Skeletal muscle tissue (tissue), 4 donors: Measurements from ENCODE around the gene PARD3B. TPM values are rescaled to one million over a fixed set of nuclear protein-coding genes. Genes with fewer than 3 reads are reported as not detected.

ENCODE experiments used
- H3K27ac ChIP-seq: one replicate; pipeline ENCODE4 v1.7.0; 2013; ENCODE audit warnings: mild to moderate bottlenecking, low read depth, low read length, inconsistent platforms
- H3K27me3 ChIP-seq, 3 donors: one replicate each; pipeline ENCODE4 v1.7.0; 2013; ENCODE audit warnings: low read length in 3 of 3; ENCODE audit not compliant: control insufficient read depth in 3 of 3, insufficient read depth in 3 of 3
- H3K36me3 ChIP-seq, 3 donors: one replicate each; pipeline ENCODE4 v1.7.0; 2013; ENCODE audit warnings: low read length in 3 of 3; ENCODE audit not compliant: control insufficient read depth in 3 of 3, insufficient read depth in 3 of 3
- H3K4me1 ChIP-seq, 3 donors: one replicate each; pipeline ENCODE4 v1.7.0; 2013; ENCODE audit warnings: low read length in 3 of 3, mild to moderate bottlenecking in 3 of 3; ENCODE audit not compliant: control insufficient read depth in 3 of 3, insufficient read depth in 3 of 3
- H3K4me3 ChIP-seq, 3 donors: one replicate each; pipeline ENCODE4 v1.7.0; 2013; ENCODE audit warnings: low read length in 3 of 3
- H3K9ac ChIP-seq, 3 donors: one replicate each; pipeline ENCODE4 v1.7.0; 2013; ENCODE audit warnings: low read length in 3 of 3, mild to moderate bottlenecking in 3 of 3, moderate library complexity in 2 of 3, low read depth in 1 of 3
- H3K9me3 ChIP-seq, 3 donors: one replicate each; pipeline ENCODE4 v1.7.0; 2013; ENCODE audit warnings: low read length in 3 of 3; ENCODE audit not compliant: control insufficient read depth in 3 of 3
- total RNA-seq: library from RNA; depleted of rRNA; stranded (reverse); fragments of >200 nt; gene quantifications from one replicate; pipeline ENCODE4 v1.2.3, GENCODE V29; 2014
- donor health status: Osteomylitis.

PARD3B gene
- total RNA-seq, 1 donor from 2014 or later = 19.8 TPM

GRCh38 chr2:205372141-205372540, 826.9 kb downstream of the PARD3B start:
- H3K4me3 ChIP-seq = no peak overlapping the region
- no peaks in the 10 kb centered on the region for H3K27me3 ChIP-seq
- H3K9ac ChIP-seq = no peak overlapping the region

GRCh38 chr2:205375461-205376448, 830.5 kb downstream of the PARD3B start:
- H3K9ac ChIP-seq = no peak overlapping the region
- no peaks in the 10 kb centered on the region for H3K27me3 ChIP-seq
- H3K36me3 ChIP-seq = no peaks in the 10 kb centered on the region
- no peaks in the 10 kb centered on the region for H3K9me3 ChIP-seq
- H3K27ac ChIP-seq = no peak overlapping the region
- no peak overlapping the region for H3K4me3 ChIP-seq
- no peaks in the 10 kb centered on the region for H3K4me1 ChIP-seq

More at GRCh38 chr2:205372141-205372540, 826.9 kb downstream of the PARD3B start:
- Histone ChIP-seq H3K9me3 (no peaks in the 10 kb centered on the region), H3K4me1 (no peaks in the 10 kb centered on the region), H3K27ac (no peak overlapping the region), H3K36me3 (no peaks in the 10 kb centered on the region)

- Histone ChIP-seq H3K36me3 (no peaks in the 10 kb centered on the region), H3K27ac (no peak overlapping the region), H3K9ac (no peak overlapping the region), H3K9me3 (no peaks in the 10 kb centered on the region), H3K27me3 (no peaks in the 10 kb centered on the region), H3K4me1 (no peaks in the 10 kb centered on the region), H3K4me3 (no peak overlapping the region)
Observed at GRCh38 chr2:205377324-205377723, 832.0 kb downstream of the PARD3B start.

GRCh38 chr2:205383601-205384000, 838.3 kb downstream of the PARD3B start:
- H3K4me1 ChIP-seq = no peaks in the 10 kb centered on the region
- H3K36me3 ChIP-seq = no peaks in the 10 kb centered on the region
- H3K4me3 ChIP-seq = no peak overlapping the region
- no peaks in the 10 kb centered on the region for H3K9me3 ChIP-seq
- H3K27ac ChIP-seq = no peak overlapping the region
- H3K27me3 ChIP-seq = no peaks in the 10 kb centered on the region
- no peak overlapping the region for H3K9ac ChIP-seq

GRCh38 chr2:205386109-205386508, 840.8 kb downstream of the PARD3B start:
- no peaks in the 10 kb centered on the region for H3K4me1 ChIP-seq
- H3K27me3 ChIP-seq = no peaks in the 10 kb centered on the region
- no peaks in the 10 kb centered on the region for H3K36me3 ChIP-seq
- H3K9me3 ChIP-seq = no peaks in the 10 kb centered on the region
- H3K27ac ChIP-seq = no peak overlapping the region
- no peak overlapping the region for H3K4me3 ChIP-seq
- H3K9ac ChIP-seq = no peak overlapping the region

- Histone ChIP-seq H3K9me3 (no peaks in the 10 kb centered on the region), H3K4me1 (no peaks in the 10 kb centered on the region), H3K27me3 (no peaks in the 10 kb centered on the region), H3K27ac (no peak overlapping the region), H3K9ac (no peak overlapping the region), H3K4me3 (no peak overlapping the region), H3K36me3 (no peaks in the 10 kb centered on the region)
Observed at GRCh38 chr2:205387350-205388055, 842.2 kb downstream of the PARD3B start.

GRCh38 chr2:205390866-205391265, 845.6 kb downstream of the PARD3B start:
- no peak overlapping the region for H3K27ac ChIP-seq
- no peaks in the 10 kb centered on the region for H3K9me3 ChIP-seq
- no peak overlapping the region for H3K9ac ChIP-seq
- H3K27me3 ChIP-seq = no peaks in the 10 kb centered on the region
- no peaks in the 10 kb centered on the region for H3K36me3 ChIP-seq
- H3K4me3 ChIP-seq = no peak overlapping the region
- H3K4me1 ChIP-seq = no peaks in the 10 kb centered on the region

- Histone ChIP-seq H3K4me3 (no peak overlapping the region), H3K9me3 (no peaks in the 10 kb centered on the region), H3K4me1 (no peaks in the 10 kb centered on the region), H3K36me3 (no peaks in the 10 kb centered on the region), H3K27ac (no peak overlapping the region), H3K27me3 (no peaks in the 10 kb centered on the region), H3K9ac (no peak overlapping the region)
Observed at GRCh38 chr2:205401511-205401910, 856.2 kb downstream of the PARD3B start.

GRCh38 chr2:205402011-205402410, 856.7 kb downstream of the PARD3B start:
- Histone ChIP-seq H3K27me3 (no peaks in the 10 kb centered on the region), H3K36me3 (no peaks in the 10 kb centered on the region), H3K9ac (no peak overlapping the region), H3K27ac (no peak overlapping the region), H3K4me3 (no peak overlapping the region), H3K9me3 (no peaks in the 10 kb centered on the region), H3K4me1 (no peaks in the 10 kb centered on the region)

GRCh38 chr2:205403244-205403825, 858.1 kb downstream of the PARD3B start:
- Histone ChIP-seq H3K27me3 (no peaks in the 10 kb centered on the region), H3K9ac (no peak overlapping the region), H3K27ac (no peak overlapping the region), H3K4me3 (no peak overlapping the region), H3K9me3 (no peaks in the 10 kb centered on the region), H3K4me1 (no peaks in the 10 kb centered on the region), H3K36me3 (no peaks in the 10 kb centered on the region)
